Thyroid gland (tissue), 4 donors: ENCODE results near the gene LECT2. TPM values are rescaled to one million over a fixed set of nuclear protein-coding genes. Genes with fewer than 3 reads are reported as not detected.
A peak's percentile ranks its signal among the peaks of the same experiment; 100 is the strongest.

Experiments
- DNase-seq, 2 donors: peaks; one replicate each; pipeline ENCODE4 v3.0.0-alpha.2; 2019
- H3K27ac ChIP-seq, 3 donors: fragments of 200-600 bp; sonication (generic); 1 replicate in 2 of 3; 2 replicates in 1 of 3; pipeline ENCODE4 v1.5.1; 2016 to 2019; ENCODE audit warnings: mild to moderate bottlenecking in 1 of 3, moderate library complexity in 1 of 3
- H3K27me3 ChIP-seq: fragments of 200-600 bp; sonication (generic); one replicate; pipeline ENCODE4 v1.5.1; 2019
- H3K36me3 ChIP-seq, 2 donors: fragments of 200-600 bp; sonication (generic); one replicate each; pipeline ENCODE4 v1.5.1; 2016 to 2019
- H3K4me1 ChIP-seq, 2 donors: fragments of 200-600 bp; sonication (generic); one replicate each; pipeline ENCODE4 v1.5.1; 2017 to 2019
- H3K4me3 ChIP-seq, 3 donors: fragments of 200-600 bp; sonication (generic); replicated peaks in 1 of 3; 1 replicate in 2 of 3; 2 replicates in 1 of 3; pipeline ENCODE4 v1.5.1; 2016; ENCODE audit warnings: mild to moderate bottlenecking in 1 of 3
- H3K9me3 ChIP-seq: fragments of 200-600 bp; sonication (generic); one replicate; pipeline ENCODE4 v1.5.1; 2017
- CTCF ChIP-seq, 6 experiments: fragments of 200-600 bp in 3 of 6; fragments of 450-650 bp in 3 of 6; sonication (generic) in 3 of 6; IDR thresholded peaks; one replicate each; pipeline ENCODE4 v1.5.1; 2016 to 2019; ENCODE audit warnings: antibody characterized with exemption in 6 of 6, mild to moderate bottlenecking in 2 of 6, inconsistent platforms in 1 of 6, moderate library complexity in 1 of 6
- POLR2A ChIP-seq, 2 donors: fragments of 450-650 bp; IDR thresholded peaks; one replicate each; pipeline ENCODE4 v1.6.1; 2017; ENCODE audit warnings: antibody characterized with exemption in 2 of 2, mild to moderate bottlenecking in 2 of 2, moderate library complexity in 1 of 2
- WGBS, 2 donors: methylation state at CpG; one replicate each; pipeline ENCODE4 v1.1.5; 2017; 5-methylcytosine and 5-hydroxymethylcytosine counted together
- intact Hi-C: fragments of 100-400 bp; cut with DNase I; formaldehyde crosslinking; loops from one replicate; pipeline ENCODE4 v1.15.1; 2023
- total RNA-seq, 4 donors: library from RNA; depleted of rRNA; stranded (reverse); fragments of >200 nt; gene quantifications; one replicate each; pipeline ENCODE4 v1.2.3, GENCODE V29; 2016

Gene LECT2
- total RNA-seq, 4 donors from 2014 or later = not detected

- TF ChIP-seq CTCF (IDR thresholded peaks at IDR 0.05) (no peak), POLR2A (IDR thresholded peaks at IDR 0.05) (no peak)
- no peaks in the 10 kb centered on the region for H3K36me3 ChIP-seq
- DNase-seq = no peak
- H3K27me3 ChIP-seq = no peaks in the 10 kb centered on the region
- 88 to 90% methylated on average over 1 of the region's 1 CpG for WGBS, 2 donors
- H3K4me1 ChIP-seq = no peaks in the 10 kb centered on the region
- H3K4me3 ChIP-seq = no peak overlapping the region
- H3K27ac ChIP-seq = no peak overlapping the region
- intact Hi-C loops = no loop called here
- no peaks in the 10 kb centered on the region for H3K9me3 ChIP-seq
These were observed 25.8 kb upstream of the LECT2 start for GRCh38 chr5:135980620-135981019.

GRCh38 chr5:135979510-135979909 lies 24.7 kb upstream of the LECT2 start:
- no peak overlapping the region for H3K27ac ChIP-seq
- 50 to 83% methylated on average over 1 of the region's 1 CpG for WGBS, 2 donors

GRCh38 chr5:135978993-135979392 lies 24.2 kb upstream of the LECT2 start:
- intact Hi-C loops = no loop called here
- DNase-seq = no peak
- WGBS, 2 donors = 96 to 98% methylated on average over 2 of the region's 2 CpGs
- Histone ChIP-seq H3K36me3 (no peaks in the 10 kb centered on the region), H3K27me3 (no peaks in the 10 kb centered on the region), H3K4me1 (no peaks in the 10 kb centered on the region), H3K9me3 (no peaks in the 10 kb centered on the region), H3K4me3 (no peak overlapping the region), H3K27ac (no peak overlapping the region)
- TF ChIP-seq POLR2A (IDR thresholded peaks at IDR 0.05) (no peak), CTCF (IDR thresholded peaks at IDR 0.05) (no peak)

More at GRCh38 chr5:135979510-135979909, 24.7 kb upstream of the LECT2 start:
- H3K9me3 ChIP-seq = no peaks in the 10 kb centered on the region
- TF ChIP-seq POLR2A (IDR thresholded peaks at IDR 0.05) (no peak), CTCF (IDR thresholded peaks at IDR 0.05) (no peak)
- H3K36me3 ChIP-seq = no peaks in the 10 kb centered on the region
- no peaks in the 10 kb centered on the region for H3K4me1 ChIP-seq
- intact Hi-C loops = no loop called here
- no peak for DNase-seq
- H3K27me3 ChIP-seq = no peaks in the 10 kb centered on the region
- H3K4me3 ChIP-seq = no peak overlapping the region

- no peak overlapping the region for H3K4me3 ChIP-seq
- no peaks in the 10 kb centered on the region for H3K9me3 ChIP-seq
- 96 to 98% methylated on average over 4 of the region's 4 CpGs for WGBS, 2 donors
- no peak for DNase-seq
- no peak overlapping the region for H3K27ac ChIP-seq
- no peaks in the 10 kb centered on the region for H3K4me1 ChIP-seq
- no peaks in the 10 kb centered on the region for H3K36me3 ChIP-seq
- no peak for TF ChIP-seq POLR2A (IDR thresholded peaks at IDR 0.05)
- TF ChIP-seq CTCF (IDR thresholded peaks at IDR 0.05) = no peak
- no peaks in the 10 kb centered on the region for H3K27me3 ChIP-seq
- intact Hi-C loops = no loop called here
These were observed 23.4 kb upstream of the LECT2 start for GRCh38 chr5:135978212-135978631.

GRCh38 chr5:135977375-135977928 lies 22.7 kb upstream of the LECT2 start:
- peak; percentile 69 to 74 for DNase-seq
- intact Hi-C loops = no loop called here
- 34 to 42% methylated on average over 16 to 17 of the region's 17 CpGs for WGBS, 2 donors
- Histone ChIP-seq H3K27me3 (no peaks in the 10 kb centered on the region), H3K4me1 (no peaks in the 10 kb centered on the region), H3K27ac (no peak overlapping the region), H3K4me3 (no peak overlapping the region), H3K36me3 (no peaks in the 10 kb centered on the region), H3K9me3 (no peaks in the 10 kb centered on the region)
- peak; percentile 35 to 83 (median 70) for TF ChIP-seq CTCF (IDR thresholded peaks at IDR 0.05)
- TF ChIP-seq POLR2A (IDR thresholded peaks at IDR 0.05) = no peak
